ENCODE data around the gene SHB. TPM values are rescaled to one million over a fixed set of nuclear protein-coding genes. Genes with fewer than 3 reads are reported as not detected.

Gene SHB
- total and polyA plus RNA-seq, 2 donors (not counting 3 experiments of a cell fraction or from before 2014, with no cell fraction given) = 13.4 to 24.9 TPM

- Histone ChIP-seq H3K4me3 (replicated peaks in 1 of 3; ENCODE audit: insufficient read depth in 1 of 3, low read depth in 1 of 3, low read length in 3 of 3) (peak overlapping the region in 1 of 3 experiments; percentile 4), H4K20me1 (replicated peaks; ENCODE audit: control insufficient read depth, extremely low read depth, insufficient read depth, low read length) (no peaks in the 10 kb centered on the region), H3K9me1 (replicated peaks; ENCODE audit: control insufficient read depth, extremely low read depth, insufficient read depth, low read length) (no peaks in the 10 kb centered on the region), H3K27ac (ENCODE audit: insufficient read depth, low read depth, low read length) (peak overlapping the region; percentile 80), H3K4me1 (ENCODE audit: control insufficient read depth, extremely low read depth, insufficient read depth, low read length) (peaks cover 57% of the 10 kb centered on the region), H3K4me2 (ENCODE audit: insufficient read depth, low read length) (peak overlapping the region; percentile 35), H3K9me3 (replicated peaks; ENCODE audit: control insufficient read depth, insufficient read depth, low read length) (no peaks in the 10 kb centered on the region), H2AFZ (ENCODE audit: low read depth, low read length) (peak overlapping the region; percentile 10), H3K27me3 (ENCODE audit: control insufficient read depth in 2 of 2, insufficient read depth in 2 of 2, low read length in 2 of 2) (no peaks in the 10 kb centered on the region), H3K36me3 (ENCODE audit: control insufficient read depth in 2 of 2, extremely low read depth in 1 of 2, insufficient read depth in 2 of 2, low read length in 2 of 2) (peaks cover 0 to 7% of the 10 kb centered on the region in 2 experiments), H3K79me2 (ENCODE audit: control insufficient read depth, insufficient read depth, low read length) (peaks cover 33% of the 10 kb centered on the region), H3K9ac (replicated peaks; ENCODE audit: extremely low read depth, insufficient read depth, low read length) (peak overlapping the region; percentile 49)
- POLR2A ChIA-PET = interaction anchor here (0.7 kb wide), 1 partner anchor 25 kb away, joined by 3 read pairs; no protein-coding TSS in a partner anchor
- peak; percentile 69 for TF ChIP-seq FOS (IDR thresholded peaks at IDR 0.05; ENCODE audit: borderline replicate concordance, insufficient read depth, low read length)
- no peak for TF ChIP-seq JUN (IDR thresholded peaks at IDR 0.05; ENCODE audit: borderline replicate concordance, insufficient read depth, insufficient read length, low read depth)
- no peak for TF ChIP-seq MAX (IDR thresholded peaks at IDR 0.05; ENCODE audit: insufficient read depth, insufficient read length)
- TF ChIP-seq MYC (IDR thresholded peaks at IDR 0.05; ENCODE audit: low read depth, low read length) = no peak
- no peak for TF ChIP-seq GATA2 (IDR thresholded peaks at IDR 0.05; ENCODE audit: insufficient read depth, insufficient read length, low read depth, low read length)
- no peak for TF ChIP-seq CTCF (IDR thresholded peaks at IDR 0.05; ENCODE audit: extremely low read depth in 1 of 2, insufficient read depth in 1 of 2, low read depth in 1 of 2, low read length in 2 of 2)
- peak; percentile 24 for TF ChIP-seq POLR2AphosphoS5 (IDR thresholded peaks at IDR 0.05; ENCODE audit: insufficient read depth, low read depth, low read length)
- no TSS peak for BruUV-seq (replicated peaks)
- intact Hi-C loops (cut with micrococcal nuclease) = loop anchor here (1.0 to 2.0 kb wide), 4 partner anchors 11 to 102 kb away; no protein-coding TSS in a partner anchor
- CTCF ChIA-PET = interaction anchor here (0.8 to 3.8 kb wide), 8 partner anchors 10 to 143 kb away, joined by 3 to 16 read pairs (median 5); partner anchors contain the start of gene SHB
- peak; percentile 83 for DNase-seq (ENCODE audit: low read depth, low spot score)
- FAIRE-seq = peak; percentile 98
- dilution Hi-C loops (cut with MboI; ENCODE audit: extremely low pct_ligation_motif_present, low sequenced_read_pairs) = no loop called here
Measured at GRCh38 chr9:38018958-38019602, 49.9 kb downstream of the SHB start.

All from endothelial cell of umbilical vein (primary cell).